Liver (tissue), 9 donors: Measurements from ENCODE around the gene WWOX. TPM values are rescaled to one million over a fixed set of nuclear protein-coding genes. Genes with fewer than 3 reads are reported as not detected.

Experiments
- DNase-seq: peaks from one replicate; pipeline ENCODE4 v3.0.0-alpha.2; 2017; ENCODE audit warnings: low spot score
- H3K27ac ChIP-seq, 2 donors: one replicate each; pipeline ENCODE4 v1.7.0; 2013; ENCODE audit warnings: inconsistent platforms in 2 of 2, low read length in 2 of 2, control low read depth in 1 of 2, low read depth in 1 of 2, mild to moderate bottlenecking in 1 of 2
- H3K27me3 ChIP-seq, 4 donors: one replicate each; pipeline versions ENCODE4 v1.6.1 to v1.7.0; 2013; ENCODE audit warnings: low read length in 3 of 4, inconsistent platforms in 1 of 4, mild to moderate bottlenecking in 1 of 4, moderate library complexity in 1 of 4; ENCODE audit not compliant: control insufficient read depth in 4 of 4, insufficient read depth in 4 of 4
- H3K36me3 ChIP-seq, 4 donors: one replicate each; pipeline versions ENCODE4 v1.6.1 to v1.7.0; 2013; ENCODE audit warnings: low read length in 3 of 4, mild to moderate bottlenecking in 3 of 4, low read depth in 1 of 4, moderate library complexity in 1 of 4; ENCODE audit not compliant: control insufficient read depth in 4 of 4, insufficient read depth in 3 of 4
- H3K4me1 ChIP-seq, 4 donors: one replicate each; pipeline versions ENCODE4 v1.6.1 to v1.7.0; 2013; ENCODE audit warnings: low read length in 3 of 4, mild to moderate bottlenecking in 3 of 4, moderate library complexity in 1 of 4; ENCODE audit not compliant: control insufficient read depth in 4 of 4, insufficient read depth in 4 of 4
- H3K4me3 ChIP-seq, 3 donors: one replicate each; pipeline versions ENCODE4 v1.6.1 to v1.7.0; 2013; ENCODE audit warnings: low read length in 3 of 3, control low read depth in 1 of 3, low read depth in 1 of 3, mild to moderate bottlenecking in 1 of 3
- H3K9ac ChIP-seq, 2 donors: one replicate each; pipeline ENCODE4 v1.7.0; 2013; ENCODE audit warnings: low read length in 2 of 2, mild to moderate bottlenecking in 2 of 2, moderate library complexity in 2 of 2, control low read depth in 1 of 2, low read depth in 1 of 2
- H3K9me3 ChIP-seq, 4 donors: one replicate each; pipeline versions ENCODE4 v1.6.1 to v1.7.0; 2013; ENCODE audit warnings: low read length in 3 of 4; ENCODE audit not compliant: control insufficient read depth in 4 of 4
- EGR1 ChIP-seq, 2 donors: IDR thresholded peaks; 2 replicates each; pipeline ENCODE4 v1.6.1; 2016 to 2018; ENCODE audit warnings: antibody characterized with exemption in 2 of 2, low read depth in 2 of 2
- FOXA1 ChIP-seq: IDR thresholded peaks from 2 replicates; pipeline ENCODE4 v1.6.1; 2016; ENCODE audit warnings: antibody characterized with exemption
- FOXA2 ChIP-seq: IDR thresholded peaks from 2 replicates; pipeline ENCODE4 v1.6.1; 2016; ENCODE audit warnings: antibody characterized with exemption
- GABPA ChIP-seq, 2 donors: IDR thresholded peaks in 1 of 2; conservative IDR thresholded peaks in 1 of 2; 2 replicates each; pipeline ENCODE4 v1.6.1; 2016; ENCODE audit warnings: antibody characterized with exemption in 2 of 2, mild to moderate bottlenecking in 1 of 2, moderate library complexity in 1 of 2
- HNF4A ChIP-seq, 2 donors: conservative IDR thresholded peaks; 2 replicates each; pipeline ENCODE4 v1.6.1; 2016; ENCODE audit warnings: antibody characterized with exemption in 2 of 2, mild to moderate bottlenecking in 2 of 2
- HNF4G ChIP-seq: IDR thresholded peaks from 2 replicates; pipeline ENCODE4 v1.6.1; 2016; ENCODE audit warnings: antibody characterized with exemption
- JUND ChIP-seq, 2 donors: IDR thresholded peaks; 2 replicates each; pipeline ENCODE4 v1.6.1; 2016; ENCODE audit warnings: antibody characterized with exemption in 2 of 2
- NR2F2 ChIP-seq: IDR thresholded peaks from 2 replicates; pipeline ENCODE4 v1.6.1; 2016; ENCODE audit warnings: antibody characterized with exemption
- RAD21 ChIP-seq, 2 donors: IDR thresholded peaks; 2 replicates each; pipeline ENCODE4 v1.6.1; 2016; ENCODE audit warnings: antibody characterized with exemption in 2 of 2, mild to moderate bottlenecking in 2 of 2
- RXRA ChIP-seq, 2 donors: IDR thresholded peaks; 2 replicates each; pipeline ENCODE4 v1.6.1; 2017 to 2018; ENCODE audit warnings: antibody characterized with exemption in 2 of 2, mild to moderate bottlenecking in 1 of 2
- SP1 ChIP-seq: IDR thresholded peaks from 2 replicates; pipeline ENCODE4 v1.6.1; 2018; ENCODE audit warnings: antibody characterized with exemption, mild to moderate bottlenecking
- YY1 ChIP-seq: IDR thresholded peaks from 2 replicates; pipeline ENCODE4 v1.6.1; 2016; ENCODE audit warnings: antibody characterized with exemption, mild to moderate bottlenecking
- WGBS: extraction: QIAGEN DNeasy Blood & Tissue Kit; methylation state at CpG from one replicate; pipeline ENCODE4 v1.1.7; 2013; 5-methylcytosine and 5-hydroxymethylcytosine counted together
- polyA plus RNA-seq, 2 donors: library from polyadenylated mRNA; stranded (reverse) in 1 of 2; unstranded in 1 of 2; fragments of 200-250 nt in 1 of 2; fragments of >200 nt in 1 of 2; fragmentation: Nextera tagmentation in 1 of 2; extraction: Ambion mirVana in 1 of 2; gene quantifications; one replicate each; pipeline versions ENCODE4 v1.2.1 to v1.2.3, GENCODE V29; 2013 to 2015
- total RNA-seq, 2 donors: library from RNA; depleted of rRNA; stranded (reverse); fragments of >200 nt; gene quantifications; one replicate each; pipeline ENCODE4 v1.2.3, GENCODE V29; 2014
- TF ChIP-seq, protein P1 (sequence below): IDR thresholded peaks from 2 replicates; pipeline ENCODE4 v1.6.1; 2016; ENCODE audit warnings: antibody characterized with exemption
- TF ChIP-seq, protein P2 (sequence below): IDR thresholded peaks from 2 replicates; pipeline ENCODE4 v1.6.1; 2016; ENCODE audit warnings: antibody characterized with exemption
- TF ChIP-seq, protein P3 (sequence below): fragments of 150-350 bp; IDR thresholded peaks from 2 replicates; pipeline ENCODE4 v1.5.1; 2017; ENCODE audit warnings: improper control_type of control experiment, low read depth, low read length; ENCODE audit not compliant: missing input control
- TF ChIP-seq, protein P4 (sequence below): IDR thresholded peaks from 2 replicates; pipeline ENCODE4 v1.6.1; 2016; ENCODE audit warnings: antibody characterized with exemption
- TF ChIP-seq, protein P5 (sequence below): IDR thresholded peaks from 2 replicates; pipeline ENCODE4 v1.6.1; 2016; ENCODE audit warnings: antibody characterized with exemption, mild to moderate bottlenecking
- donor health status: healthy.
- donor health status: healthy.
- donor health status: healthy.
- donor health status: healthy.
- donor health status: healthy.

Gene WWOX
- total and polyA plus RNA-seq, 4 donors = 9.8 to 46.0 (median 15.3) TPM

DNA sequence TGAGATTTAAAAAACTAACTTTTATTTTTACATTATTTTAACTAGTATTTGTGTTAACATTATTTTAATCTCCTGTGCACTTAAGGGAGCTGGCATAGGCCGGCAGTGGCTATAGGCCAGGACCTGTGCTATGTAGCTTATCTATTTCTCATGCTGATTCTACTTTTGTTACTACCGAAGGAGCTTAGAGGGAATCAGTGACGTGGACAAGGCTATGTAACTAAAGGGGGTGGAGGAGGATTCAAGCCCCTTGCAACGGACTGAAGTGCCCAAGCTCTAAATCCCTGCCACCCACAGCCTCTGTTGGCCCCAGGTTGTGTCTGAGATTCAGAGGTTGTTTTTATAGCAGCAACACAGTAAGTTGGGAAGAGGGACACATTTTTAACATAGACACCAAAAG lies 356.4 kb downstream of the WWOX start:
- H3K9ac ChIP-seq = no peak overlapping the region
- WGBS = 88% methylated on average over 4 of the region's 4 CpGs
- no peak overlapping the region for H3K4me3 ChIP-seq
- H3K9me3 ChIP-seq = no peaks in the 10 kb centered on the region
- no peaks in the 10 kb centered on the region for H3K27me3 ChIP-seq
- TF ChIP-seq, protein P1, sequence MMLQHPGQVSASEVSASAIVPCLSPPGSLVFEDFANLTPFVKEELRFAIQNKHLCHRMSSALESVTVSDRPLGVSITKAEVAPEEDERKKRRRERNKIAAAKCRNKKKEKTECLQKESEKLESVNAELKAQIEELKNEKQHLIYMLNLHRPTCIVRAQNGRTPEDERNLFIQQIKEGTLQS = no peak
- TF ChIP-seq EGR1 (IDR thresholded peaks at IDR 0.05; ENCODE audit: low read depth in 2 of 2) (no peak), YY1 (no peak), NR2F2 (no peak), FOXA1 (no peak), HNF4G (no peak), JUND (IDR thresholded peaks at IDR 0.05) (no peak)
- TF ChIP-seq, protein P2, sequence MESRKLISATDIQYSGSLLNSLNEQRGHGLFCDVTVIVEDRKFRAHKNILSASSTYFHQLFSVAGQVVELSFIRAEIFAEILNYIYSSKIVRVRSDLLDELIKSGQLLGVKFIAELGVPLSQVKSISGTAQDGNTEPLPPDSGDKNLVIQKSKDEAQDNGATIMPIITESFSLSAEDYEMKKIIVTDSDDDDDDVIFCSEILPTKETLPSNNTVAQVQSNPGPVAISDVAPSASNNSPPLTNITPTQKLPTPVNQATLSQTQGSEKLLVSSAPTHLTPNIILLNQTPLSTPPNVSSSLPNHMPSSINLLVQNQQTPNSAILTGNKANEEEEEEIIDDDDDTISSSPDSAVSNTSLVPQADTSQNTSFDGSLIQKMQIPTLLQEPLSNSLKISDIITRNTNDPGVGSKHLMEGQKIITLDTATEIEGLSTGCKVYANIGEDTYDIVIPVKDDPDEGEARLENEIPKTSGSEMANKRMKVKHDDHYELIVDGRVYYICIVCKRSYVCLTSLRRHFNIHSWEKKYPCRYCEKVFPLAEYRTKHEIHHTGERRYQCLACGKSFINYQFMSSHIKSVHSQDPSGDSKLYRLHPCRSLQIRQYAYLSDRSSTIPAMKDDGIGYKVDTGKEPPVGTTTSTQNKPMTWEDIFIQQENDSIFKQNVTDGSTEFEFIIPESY = no peak
- TF ChIP-seq, protein P3, sequence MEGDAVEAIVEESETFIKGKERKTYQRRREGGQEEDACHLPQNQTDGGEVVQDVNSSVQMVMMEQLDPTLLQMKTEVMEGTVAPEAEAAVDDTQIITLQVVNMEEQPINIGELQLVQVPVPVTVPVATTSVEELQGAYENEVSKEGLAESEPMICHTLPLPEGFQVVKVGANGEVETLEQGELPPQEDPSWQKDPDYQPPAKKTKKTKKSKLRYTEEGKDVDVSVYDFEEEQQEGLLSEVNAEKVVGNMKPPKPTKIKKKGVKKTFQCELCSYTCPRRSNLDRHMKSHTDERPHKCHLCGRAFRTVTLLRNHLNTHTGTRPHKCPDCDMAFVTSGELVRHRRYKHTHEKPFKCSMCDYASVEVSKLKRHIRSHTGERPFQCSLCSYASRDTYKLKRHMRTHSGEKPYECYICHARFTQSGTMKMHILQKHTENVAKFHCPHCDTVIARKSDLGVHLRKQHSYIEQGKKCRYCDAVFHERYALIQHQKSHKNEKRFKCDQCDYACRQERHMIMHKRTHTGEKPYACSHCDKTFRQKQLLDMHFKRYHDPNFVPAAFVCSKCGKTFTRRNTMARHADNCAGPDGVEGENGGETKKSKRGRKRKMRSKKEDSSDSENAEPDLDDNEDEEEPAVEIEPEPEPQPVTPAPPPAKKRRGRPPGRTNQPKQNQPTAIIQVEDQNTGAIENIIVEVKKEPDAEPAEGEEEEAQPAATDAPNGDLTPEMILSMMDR = no peak
- TF ChIP-seq, protein P4, sequence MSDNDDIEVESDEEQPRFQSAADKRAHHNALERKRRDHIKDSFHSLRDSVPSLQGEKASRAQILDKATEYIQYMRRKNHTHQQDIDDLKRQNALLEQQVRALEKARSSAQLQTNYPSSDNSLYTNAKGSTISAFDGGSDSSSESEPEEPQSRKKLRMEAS = no peak
- no peaks in the 10 kb centered on the region for H3K36me3 ChIP-seq
- no peak overlapping the region for H3K27ac ChIP-seq
- no peaks in the 10 kb centered on the region for H3K4me1 ChIP-seq
- no peak for DNase-seq

DNA sequence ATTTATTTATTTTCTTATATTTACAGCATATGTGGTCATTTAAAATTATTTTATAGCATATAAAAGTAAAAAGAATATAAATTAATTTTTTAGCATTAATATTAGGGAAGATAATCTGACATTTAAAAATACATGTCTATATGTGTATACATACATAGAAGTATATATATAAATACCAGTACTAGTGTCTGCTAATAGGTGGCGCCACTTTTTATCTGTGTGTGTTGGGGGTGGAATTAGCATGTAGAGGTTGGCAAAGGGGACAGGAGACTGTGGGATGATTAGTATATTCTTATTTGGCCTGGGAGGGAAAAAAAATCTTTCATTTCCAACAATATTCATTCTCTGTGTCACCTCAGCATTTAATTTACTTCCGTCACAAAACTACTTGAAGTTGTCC lies 359.1 kb downstream of the WWOX start:
- H3K4me3 ChIP-seq = no peak overlapping the region
- TF ChIP-seq, protein P4 = no peak
- TF ChIP-seq FOXA1 (no peak), SP1 (no peak), RAD21 (IDR thresholded peaks at IDR 0.05) (no peak), FOXA2 (no peak), YY1 (no peak), HNF4A (conservative IDR thresholded peaks at IDR 0.05) (no peak), GABPA (IDR thresholded peaks at IDR 0.05 in 1 of 2, conservative IDR thresholded peaks at IDR 0.05 in 1 of 2) (no peak), NR2F2 (no peak), RXRA (IDR thresholded peaks at IDR 0.05) (no peak)
- TF ChIP-seq, protein P5, sequence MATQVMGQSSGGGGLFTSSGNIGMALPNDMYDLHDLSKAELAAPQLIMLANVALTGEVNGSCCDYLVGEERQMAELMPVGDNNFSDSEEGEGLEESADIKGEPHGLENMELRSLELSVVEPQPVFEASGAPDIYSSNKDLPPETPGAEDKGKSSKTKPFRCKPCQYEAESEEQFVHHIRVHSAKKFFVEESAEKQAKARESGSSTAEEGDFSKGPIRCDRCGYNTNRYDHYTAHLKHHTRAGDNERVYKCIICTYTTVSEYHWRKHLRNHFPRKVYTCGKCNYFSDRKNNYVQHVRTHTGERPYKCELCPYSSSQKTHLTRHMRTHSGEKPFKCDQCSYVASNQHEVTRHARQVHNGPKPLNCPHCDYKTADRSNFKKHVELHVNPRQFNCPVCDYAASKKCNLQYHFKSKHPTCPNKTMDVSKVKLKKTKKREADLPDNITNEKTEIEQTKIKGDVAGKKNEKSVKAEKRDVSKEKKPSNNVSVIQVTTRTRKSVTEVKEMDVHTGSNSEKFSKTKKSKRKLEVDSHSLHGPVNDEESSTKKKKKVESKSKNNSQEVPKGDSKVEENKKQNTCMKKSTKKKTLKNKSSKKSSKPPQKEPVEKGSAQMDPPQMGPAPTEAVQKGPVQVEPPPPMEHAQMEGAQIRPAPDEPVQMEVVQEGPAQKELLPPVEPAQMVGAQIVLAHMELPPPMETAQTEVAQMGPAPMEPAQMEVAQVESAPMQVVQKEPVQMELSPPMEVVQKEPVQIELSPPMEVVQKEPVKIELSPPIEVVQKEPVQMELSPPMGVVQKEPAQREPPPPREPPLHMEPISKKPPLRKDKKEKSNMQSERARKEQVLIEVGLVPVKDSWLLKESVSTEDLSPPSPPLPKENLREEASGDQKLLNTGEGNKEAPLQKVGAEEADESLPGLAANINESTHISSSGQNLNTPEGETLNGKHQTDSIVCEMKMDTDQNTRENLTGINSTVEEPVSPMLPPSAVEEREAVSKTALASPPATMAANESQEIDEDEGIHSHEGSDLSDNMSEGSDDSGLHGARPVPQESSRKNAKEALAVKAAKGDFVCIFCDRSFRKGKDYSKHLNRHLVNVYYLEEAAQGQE = no peak
- TF ChIP-seq, protein P1 = no peak
- no peaks in the 10 kb centered on the region for H3K9me3 ChIP-seq
- peaks cover 5 to 17% (median 15%) of the 10 kb centered on the region in 4 donors for H3K4me1 ChIP-seq
- no peak overlapping the region for H3K27ac ChIP-seq
- DNase-seq = no peak
- H3K27me3 ChIP-seq = no peaks in the 10 kb centered on the region
- H3K36me3 ChIP-seq = no peaks in the 10 kb centered on the region
- H3K9ac ChIP-seq = no peak overlapping the region
- WGBS = over 99% methylated on average over 2 of the region's 2 CpGs
